ENCODE results near the gene AFAP1L2. TPM values are rescaled to one million over a fixed set of nuclear protein-coding genes. Genes with fewer than 3 reads are reported as not detected.

Gene AFAP1L2
- total RNA-seq, 2 donors from 2014 or later: 16.1 to 34.1 TPM

GRCh38 chr10:114279901-114280644 is 124.2 kb downstream of the AFAP1L2 start:
- peaks cover 3% of the 10 kb centered on the region for H3K4me1 ChIP-seq (replicated peaks)
- peak; percentile 28 for DNase-seq (ENCODE audit: low spot score)
- 56% methylated on average over 8 of the region's 8 CpGs for WGBS
- H3K27me3 ChIP-seq (replicated peaks; ENCODE audit: insufficient read depth): no peaks in the 10 kb centered on the region
- H3K9me3 ChIP-seq: no peaks in the 10 kb centered on the region
- H3K36me3 ChIP-seq: no peaks in the 10 kb centered on the region
- TF ChIP-seq CTCF (IDR thresholded peaks at IDR 0.05) (peak in 2 of 4 experiments; percentile 33 to 45), POLR2AphosphoS5 (IDR thresholded peaks at IDR 0.05) (peak; percentile 53), POLR2A (IDR thresholded peaks at IDR 0.05) (no peak)
- H3K27ac ChIP-seq: no peak overlapping the region
- intact Hi-C loops (cut with DNase I): no loop called here
- no peak overlapping the region for H3K4me3 ChIP-seq

GRCh38 chr10:114279289-114279688 is 125.0 kb downstream of the AFAP1L2 start:
- no peak overlapping the region for H3K27ac ChIP-seq
- no peaks in the 10 kb centered on the region for H3K9me3 ChIP-seq
- WGBS: 86% methylated on average over 4 of the region's 4 CpGs
- H3K36me3 ChIP-seq: no peaks in the 10 kb centered on the region
- TF ChIP-seq POLR2AphosphoS5 (IDR thresholded peaks at IDR 0.05) (no peak), CTCF (IDR thresholded peaks at IDR 0.05) (no peak), POLR2A (IDR thresholded peaks at IDR 0.05) (no peak)
- intact Hi-C loops (cut with DNase I): no loop called here
- H3K4me1 ChIP-seq (replicated peaks): peaks cover 3% of the 10 kb centered on the region
- no peak overlapping the region for H3K4me3 ChIP-seq
- H3K27me3 ChIP-seq (replicated peaks; ENCODE audit: insufficient read depth): no peaks in the 10 kb centered on the region
- DNase-seq (ENCODE audit: low spot score): no peak

GRCh38 chr10:114278884-114279191 is 125.5 kb downstream of the AFAP1L2 start:
- TF ChIP-seq POLR2AphosphoS5 (IDR thresholded peaks at IDR 0.05) (no peak), POLR2A (IDR thresholded peaks at IDR 0.05) (no peak), CTCF (IDR thresholded peaks at IDR 0.05) (no peak)
- Histone ChIP-seq H3K9me3 (no peaks in the 10 kb centered on the region), H3K36me3 (no peaks in the 10 kb centered on the region), H3K4me3 (no peak overlapping the region), H3K27me3 (replicated peaks; ENCODE audit: insufficient read depth) (no peaks in the 10 kb centered on the region), H3K27ac (no peak overlapping the region), H3K4me1 (replicated peaks) (peaks cover 3% of the 10 kb centered on the region)
- WGBS: 75% methylated on average over 4 of the region's 4 CpGs
- no peak for DNase-seq (ENCODE audit: low spot score)
- intact Hi-C loops (cut with DNase I): no loop called here

- Histone ChIP-seq H3K27me3 (replicated peaks; ENCODE audit: insufficient read depth) (no peaks in the 10 kb centered on the region), H3K4me1 (replicated peaks) (peaks cover 3% of the 10 kb centered on the region), H3K4me3 (no peak overlapping the region), H3K36me3 (no peaks in the 10 kb centered on the region), H3K9me3 (no peaks in the 10 kb centered on the region), H3K27ac (no peak overlapping the region)
- DNase-seq (ENCODE audit: low spot score): no peak
- TF ChIP-seq CTCF (IDR thresholded peaks at IDR 0.05): no peak
- TF ChIP-seq POLR2A (IDR thresholded peaks at IDR 0.05): no peak
- TF ChIP-seq POLR2AphosphoS5 (IDR thresholded peaks at IDR 0.05): no peak
- intact Hi-C loops (cut with DNase I): no loop called here
- WGBS: 85% methylated on average over 17 of the region's 22 CpGs
Observed at GRCh38 chr10:114278140-114278883, 126.0 kb downstream of the AFAP1L2 start.

Measured in prostate gland (tissue), 2 donors.